ENCODE data around the gene TMEM266. TPM values are rescaled to one million over a fixed set of nuclear protein-coding genes. Genes with fewer than 3 reads are reported as not detected.

Gene TMEM266
- total RNA-seq, 4 donors from 2014 or later, result 1.4 to 3.1 (median 2.3) TPM

- peak; percentile 56 to 77 for DNase-seq (ENCODE audit: low spot score in 2 of 2)
- no peak for TF ChIP-seq POLR2A (IDR thresholded peaks at IDR 0.05)
- TF ChIP-seq POLR2AphosphoS5 (IDR thresholded peaks at IDR 0.05), result no peak
- no peak for TF ChIP-seq CTCF (IDR thresholded peaks at IDR 0.05)
- no peak for TF ChIP-seq EP300 (IDR thresholded peaks at IDR 0.05)
- WGBS, result 89% methylated on average over 16 of the region's 23 CpGs
- H3K27ac ChIP-seq, result no peak overlapping the region
- H3K4me3 ChIP-seq, result no peak overlapping the region
- peaks cover 24% of the 10 kb centered on the region for H3K4me1 ChIP-seq
- H3K9me3 ChIP-seq, result no peaks in the 10 kb centered on the region
- H3K36me3 ChIP-seq, result peaks cover 24% of the 10 kb centered on the region
- H3K27me3 ChIP-seq, result no peaks in the 10 kb centered on the region
These were observed 143.7 kb downstream of the TMEM266 start for GRCh38 chr15:76203346-76204108.

- DNase-seq (ENCODE audit: low spot score in 2 of 2), result peak; percentile 44 to 63
- Histone ChIP-seq H3K27ac (no peak overlapping the region), H3K9me3 (no peaks in the 10 kb centered on the region), H3K27me3 (no peaks in the 10 kb centered on the region), H3K4me3 (no peak overlapping the region), H3K36me3 (peaks cover 28% of the 10 kb centered on the region), H3K4me1 (peaks cover 17% of the 10 kb centered on the region)
- TF ChIP-seq EP300 (IDR thresholded peaks at IDR 0.05) (no peak), POLR2AphosphoS5 (IDR thresholded peaks at IDR 0.05) (no peak), CTCF (IDR thresholded peaks at IDR 0.05) (no peak), POLR2A (IDR thresholded peaks at IDR 0.05) (no peak)
- 71% methylated on average over 9 of the region's 18 CpGs for WGBS
These were observed 144.5 kb downstream of the TMEM266 start for GRCh38 chr15:76204109-76204845.

- Histone ChIP-seq H3K27me3 (no peaks in the 10 kb centered on the region), H3K4me1 (peaks cover 10% of the 10 kb centered on the region), H3K36me3 (peaks cover 28% of the 10 kb centered on the region), H3K9me3 (no peaks in the 10 kb centered on the region), H3K27ac (no peak overlapping the region), H3K4me3 (no peak overlapping the region)
- peak; percentile 27 to 41 for DNase-seq (ENCODE audit: low spot score in 2 of 2)
- no peak for TF ChIP-seq EP300 (IDR thresholded peaks at IDR 0.05)
- no peak for TF ChIP-seq POLR2A (IDR thresholded peaks at IDR 0.05)
- TF ChIP-seq POLR2AphosphoS5 (IDR thresholded peaks at IDR 0.05), result no peak
- TF ChIP-seq CTCF (IDR thresholded peaks at IDR 0.05), result no peak
- WGBS, result 85% methylated on average over 11 of the region's 11 CpGs
These were observed 145.2 kb downstream of the TMEM266 start for GRCh38 chr15:76204916-76205460.

GRCh38 chr15:76206325-76206976 lies 146.7 kb downstream of the TMEM266 start:
- WGBS, result 10% methylated on average over 4 of the region's 4 CpGs
- Histone ChIP-seq H3K27ac (no peak overlapping the region), H3K4me1 (no peaks in the 10 kb centered on the region), H3K27me3 (no peaks in the 10 kb centered on the region), H3K36me3 (peaks cover 37% of the 10 kb centered on the region), H3K9me3 (no peaks in the 10 kb centered on the region), H3K4me3 (no peak overlapping the region)
- peak; percentile 73 to 84 for DNase-seq (ENCODE audit: low spot score in 2 of 2)
- TF ChIP-seq POLR2AphosphoS5 (IDR thresholded peaks at IDR 0.05) (no peak), EP300 (IDR thresholded peaks at IDR 0.05) (no peak), CTCF (IDR thresholded peaks at IDR 0.05) (no peak)

Data from suprapubic skin (tissue), 4 donors.